GM23338 (cell line): ENCODE results near the gene CPAMD8. TPM values are rescaled to one million over a fixed set of nuclear protein-coding genes. Genes with fewer than 3 reads are reported as not detected.

ENCODE experiments used
- ATAC-seq: fragments of 200-7000 bp; cut with Tn5 transposase; 3 replicates; pipeline ENCODE4 v1.9.1; 2020
- DNase-seq: peaks from one replicate; pipeline ENCODE4 v3.0.0-alpha.2; 2015; ENCODE audit warnings: low spot score
- H2AFZ ChIP-seq: fragments of 200-600 bp; sonication (generic); 2 replicates; pipeline ENCODE4 v1.8.0; 2016; ENCODE audit warnings: antibody characterized with exemption, mild to moderate bottlenecking, moderate library complexity
- H3F3A ChIP-seq: fragments of 200-600 bp; sonication (generic); replicated peaks from 2 replicates; pipeline ENCODE4 v1.8.0; 2017; ENCODE audit warnings: antibody characterized with exemption, mixed run types, low read depth
- H3K27ac ChIP-seq: fragments of 200-600 bp; sonication (generic); 2 replicates; pipeline ENCODE4 v1.6.1; 2016; ENCODE audit warnings: low read depth
- H3K27me3 ChIP-seq: fragments of 200-600 bp; sonication (generic); 2 replicates; pipeline ENCODE4 v1.8.0; 2016; ENCODE audit warnings: mild to moderate bottlenecking, mixed run types, moderate library complexity; ENCODE audit not compliant: insufficient read depth
- H3K36me3 ChIP-seq: fragments of 200-600 bp; sonication (generic); 2 replicates; pipeline ENCODE4 v1.8.0; 2016; ENCODE audit warnings: mild to moderate bottlenecking; ENCODE audit not compliant: insufficient read depth
- H3K4me1 ChIP-seq: fragments of 200-600 bp; sonication (generic); 2 replicates; pipeline ENCODE4 v1.8.0; 2016; ENCODE audit warnings: mild to moderate bottlenecking, moderate library complexity; ENCODE audit not compliant: insufficient read depth
- H3K4me2 ChIP-seq: fragments of 200-600 bp; sonication (generic); 2 replicates; pipeline ENCODE4 v1.7.1; 2017; ENCODE audit warnings: mixed run types
- H3K4me3 ChIP-seq: fragments of 200-600 bp; sonication (generic); 2 replicates; pipeline ENCODE4 v1.6.1; 2016; ENCODE audit warnings: mixed run types
- H3K79me2 ChIP-seq: fragments of 200-600 bp; sonication (generic); replicated peaks from 2 replicates; pipeline ENCODE4 v1.8.0; 2017; ENCODE audit warnings: mild to moderate bottlenecking; ENCODE audit not compliant: insufficient read depth
- H3K9me2 ChIP-seq: fragments of 200-600 bp; sonication (generic); 2 replicates; pipeline ENCODE4 v1.8.0; 2017; ENCODE audit not compliant: insufficient read depth
- H4K20me1 ChIP-seq: fragments of 200-600 bp; sonication (generic); replicated peaks from 2 replicates; pipeline ENCODE4 v1.8.0; 2017; ENCODE audit warnings: mild to moderate bottlenecking; ENCODE audit not compliant: insufficient read depth
- H3K27ac Mint-ChIP-seq: 2 replicates; pipeline ENCODE4 v1.8.0; 2020; ENCODE audit warnings: inconsistent platforms, mild to moderate bottlenecking, moderate library complexity, mixed read lengths
- H3K27me3 Mint-ChIP-seq: 3 replicates; pipeline ENCODE4 v1.8.0; 2022; ENCODE audit warnings: low read depth, mild to moderate bottlenecking, moderate library complexity, mixed read lengths, inconsistent platforms; ENCODE audit not compliant: insufficient read depth, poor library complexity
- H3K36me3 Mint-ChIP-seq: 3 replicates; pipeline ENCODE4 v1.8.0; 2021; ENCODE audit warnings: low read depth, mild to moderate bottlenecking, inconsistent platforms, moderate library complexity, mixed read lengths
- H3K4me1 Mint-ChIP-seq: 3 replicates; pipeline ENCODE4 v1.8.0; 2020; ENCODE audit warnings: mild to moderate bottlenecking, inconsistent platforms, mixed read lengths
- H3K4me3 Mint-ChIP-seq: 3 replicates; pipeline ENCODE4 v1.8.0; 2021; ENCODE audit warnings: moderate library complexity, mild to moderate bottlenecking, inconsistent platforms, mixed read lengths
- H3K9me3 Mint-ChIP-seq: 3 replicates; pipeline ENCODE4 v1.8.0; 2020; ENCODE audit warnings: moderate library complexity, mild to moderate bottlenecking, inconsistent platforms, mixed read lengths
- EZH2 ChIP-seq: fragments of 200-600 bp; sonication (generic); IDR thresholded peaks from one replicate; pipeline ENCODE4 v1.8.0; 2017; ENCODE audit warnings: antibody characterized with exemption, mild to moderate bottlenecking, low read depth; ENCODE audit not compliant: unreplicated experiment
- EZH2phosphoT487 ChIP-seq: fragments of 200-600 bp; sonication (generic); IDR thresholded peaks from one replicate; pipeline ENCODE4 v1.8.1; 2018; ENCODE audit warnings: antibody characterized with exemption; ENCODE audit not compliant: unreplicated experiment
- NANOG ChIP-seq: IDR thresholded peaks from 2 replicates; pipeline ENCODE4 v1.6.1; 2016; ENCODE audit warnings: antibody characterized with exemption, borderline replicate concordance
- POLR2AphosphoS5 ChIP-seq: IDR thresholded peaks from 2 replicates; pipeline ENCODE4 v1.6.1; 2016; ENCODE audit warnings: antibody characterized with exemption, low read depth
- polyA plus RNA-seq: library from polyadenylated mRNA; unstranded; fragments of >200 nt; fragmentation: Nextera tagmentation; extraction: Ambion mirVana; gene quantifications from 2 replicates; pipeline ENCODE4 v1.2.1, GENCODE V29; 2016
- total RNA-seq: library from RNA; depleted of rRNA; stranded (reverse); fragments of >200 nt; shearing (Covaris generic); gene quantifications from 2 replicates; pipeline ENCODE4 v1.2.3, GENCODE V29; 2014
- TF ChIP-seq, protein P1 (sequence below): fragments of 250-450 bp; sonication (Bioruptor Pico); IDR thresholded peaks from 2 replicates; pipeline ENCODE4 v1.5.0; 2020; ENCODE audit warnings: mild to moderate bottlenecking, moderate library complexity
- TF ChIP-seq, protein P2 (sequence below): IDR thresholded peaks from 2 replicates; pipeline ENCODE4 v1.6.1; 2016; ENCODE audit warnings: antibody characterized with exemption
- TF ChIP-seq, protein P3 (sequence below): IDR thresholded peaks from one replicate; pipeline ENCODE4 v1.6.1; 2018; ENCODE audit warnings: antibody characterized with exemption; ENCODE audit not compliant: unreplicated experiment
- TF ChIP-seq, protein P4 (sequence below), 2 experiments: fragments of 200-600 bp in 1 of 2; sonication (generic) in 1 of 2; conservative IDR thresholded peaks; 2 replicates each; pipeline versions ENCODE4 v1.5.1 to v1.6.1; 2016 to 2017; ENCODE audit warnings: antibody characterized with exemption in 2 of 2, low read depth in 2 of 2, mild to moderate bottlenecking in 2 of 2, moderate library complexity in 1 of 2

The CPAMD8 gene
- total and polyA plus RNA-seq, 2 experiments from 2014 or later, result 4.4 to 11.8 TPM

DNA sequence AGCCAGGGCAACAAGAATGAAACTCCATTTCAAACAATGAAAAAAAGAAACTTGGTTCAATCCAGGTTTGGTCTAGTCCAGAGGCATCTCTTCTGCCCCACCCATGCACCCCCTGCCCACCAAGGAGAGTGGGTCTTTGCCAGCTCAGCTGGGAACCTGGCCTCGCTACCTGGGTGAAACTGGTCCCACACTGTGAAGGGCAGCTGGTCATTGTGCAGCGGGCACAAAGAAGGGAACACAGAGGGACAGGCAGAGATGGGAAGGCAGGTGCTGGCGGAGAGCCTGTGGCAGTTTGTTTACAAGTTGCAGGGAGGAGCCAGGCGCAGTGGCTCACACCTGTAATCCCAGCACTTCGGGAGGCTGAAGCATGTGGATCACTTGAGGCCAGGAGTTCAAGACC, 50.2 kb downstream of the CPAMD8 start:
- Mint-ChIP-seq H3K9me3 (peaks cover 16% of the 10 kb centered on the region; the same call in 2 of the 3 replicates), H3K4me1 (no peaks in the 10 kb centered on the region), H3K4me3 (no peak overlapping the region), H3K36me3 (peaks cover 11% of the 10 kb centered on the region), H3K27me3 (peaks cover 6% of the 10 kb centered on the region), H3K27ac (no peak overlapping the region)
- no peaks in the 10 kb centered on the region for H3K36me3 ChIP-seq
- no peak overlapping the region for H3K4me3 ChIP-seq
- DNase-seq (no peak), ATAC-seq (no peak)
- H3K4me2 ChIP-seq, result no peak overlapping the region
- 0 out of 2 replicates have a peak, but pooled peaks cover 5% of the 10 kb centered on the region for H4K20me1 ChIP-seq
- no peaks in the 10 kb centered on the region for H3F3A ChIP-seq
- H2AFZ ChIP-seq, result no peak overlapping the region
- no peaks in the 10 kb centered on the region for H3K9me2 ChIP-seq
- no peaks in the 10 kb centered on the region for H3K79me2 ChIP-seq
- H3K27me3 ChIP-seq, result no peaks in the 10 kb centered on the region
- no peak overlapping the region for H3K27ac ChIP-seq
- TF ChIP-seq, protein P1, sequence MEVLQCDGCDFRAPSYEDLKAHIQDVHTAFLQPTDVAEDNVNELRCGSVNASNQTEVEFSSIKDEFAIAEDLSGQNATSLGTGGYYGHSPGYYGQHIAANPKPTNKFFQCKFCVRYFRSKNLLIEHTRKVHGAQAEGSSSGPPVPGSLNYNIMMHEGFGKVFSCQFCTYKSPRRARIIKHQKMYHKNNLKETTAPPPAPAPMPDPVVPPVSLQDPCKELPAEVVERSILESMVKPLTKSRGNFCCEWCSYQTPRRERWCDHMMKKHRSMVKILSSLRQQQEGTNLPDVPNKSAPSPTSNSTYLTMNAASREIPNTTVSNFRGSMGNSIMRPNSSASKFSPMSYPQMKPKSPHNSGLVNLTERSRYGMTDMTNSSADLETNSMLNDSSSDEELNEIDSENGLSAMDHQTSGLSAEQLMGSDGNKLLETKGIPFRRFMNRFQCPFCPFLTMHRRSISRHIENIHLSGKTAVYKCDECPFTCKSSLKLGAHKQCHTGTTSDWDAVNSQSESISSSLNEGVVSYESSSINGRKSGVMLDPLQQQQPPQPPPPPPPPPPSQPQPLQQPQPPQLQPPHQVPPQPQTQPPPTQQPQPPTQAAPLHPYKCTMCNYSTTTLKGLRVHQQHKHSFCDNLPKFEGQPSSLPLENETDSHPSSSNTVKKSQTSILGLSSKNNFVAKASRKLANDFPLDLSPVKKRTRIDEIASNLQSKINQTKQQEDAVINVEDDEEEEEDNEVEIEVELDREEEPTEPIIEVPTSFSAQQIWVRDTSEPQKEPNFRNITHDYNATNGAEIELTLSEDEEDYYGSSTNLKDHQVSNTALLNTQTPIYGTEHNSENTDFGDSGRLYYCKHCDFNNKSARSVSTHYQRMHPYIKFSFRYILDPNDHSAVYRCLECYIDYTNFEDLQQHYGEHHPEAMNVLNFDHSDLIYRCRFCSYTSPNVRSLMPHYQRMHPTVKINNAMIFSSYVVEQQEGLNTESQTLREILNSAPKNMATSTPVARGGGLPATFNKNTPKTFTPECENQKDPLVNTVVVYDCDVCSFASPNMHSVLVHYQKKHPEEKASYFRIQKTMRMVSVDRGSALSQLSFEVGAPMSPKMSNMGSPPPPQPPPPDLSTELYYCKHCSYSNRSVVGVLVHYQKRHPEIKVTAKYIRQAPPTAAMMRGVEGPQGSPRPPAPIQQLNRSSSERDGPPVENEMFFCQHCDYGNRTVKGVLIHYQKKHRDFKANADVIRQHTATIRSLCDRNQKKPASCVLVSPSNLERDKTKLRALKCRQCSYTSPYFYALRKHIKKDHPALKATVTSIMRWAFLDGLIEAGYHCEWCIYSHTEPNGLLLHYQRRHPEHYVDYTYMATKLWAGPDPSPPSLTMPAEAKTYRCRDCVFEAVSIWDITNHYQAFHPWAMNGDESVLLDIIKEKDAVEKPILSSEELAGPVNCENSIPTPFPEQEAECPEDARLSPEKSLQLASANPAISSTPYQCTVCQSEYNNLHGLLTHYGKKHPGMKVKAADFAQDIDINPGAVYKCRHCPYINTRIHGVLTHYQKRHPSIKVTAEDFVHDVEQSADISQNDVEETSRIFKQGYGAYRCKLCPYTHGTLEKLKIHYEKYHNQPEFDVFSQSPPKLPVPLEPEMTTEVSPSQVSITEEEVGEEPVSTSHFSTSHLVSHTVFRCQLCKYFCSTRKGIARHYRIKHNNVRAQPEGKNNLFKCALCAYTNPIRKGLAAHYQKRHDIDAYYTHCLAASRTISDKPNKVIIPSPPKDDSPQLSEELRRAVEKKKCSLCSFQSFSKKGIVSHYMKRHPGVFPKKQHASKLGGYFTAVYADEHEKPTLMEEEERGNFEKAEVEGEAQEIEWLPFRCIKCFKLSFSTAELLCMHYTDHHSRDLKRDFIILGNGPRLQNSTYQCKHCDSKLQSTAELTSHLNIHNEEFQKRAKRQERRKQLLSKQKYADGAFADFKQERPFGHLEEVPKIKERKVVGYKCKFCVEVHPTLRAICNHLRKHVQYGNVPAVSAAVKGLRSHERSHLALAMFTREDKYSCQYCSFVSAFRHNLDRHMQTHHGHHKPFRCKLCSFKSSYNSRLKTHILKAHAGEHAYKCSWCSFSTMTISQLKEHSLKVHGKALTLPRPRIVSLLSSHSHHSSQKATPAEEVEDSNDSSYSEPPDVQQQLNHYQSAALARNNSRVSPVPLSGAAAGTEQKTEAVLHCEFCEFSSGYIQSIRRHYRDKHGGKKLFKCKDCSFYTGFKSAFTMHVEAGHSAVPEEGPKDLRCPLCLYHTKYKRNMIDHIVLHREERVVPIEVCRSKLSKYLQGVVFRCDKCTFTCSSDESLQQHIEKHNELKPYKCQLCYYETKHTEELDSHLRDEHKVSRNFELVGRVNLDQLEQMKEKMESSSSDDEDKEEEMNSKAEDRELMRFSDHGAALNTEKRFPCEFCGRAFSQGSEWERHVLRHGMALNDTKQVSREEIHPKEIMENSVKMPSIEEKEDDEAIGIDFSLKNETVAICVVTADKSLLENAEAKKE, result no peak
- TF ChIP-seq, protein P2, sequence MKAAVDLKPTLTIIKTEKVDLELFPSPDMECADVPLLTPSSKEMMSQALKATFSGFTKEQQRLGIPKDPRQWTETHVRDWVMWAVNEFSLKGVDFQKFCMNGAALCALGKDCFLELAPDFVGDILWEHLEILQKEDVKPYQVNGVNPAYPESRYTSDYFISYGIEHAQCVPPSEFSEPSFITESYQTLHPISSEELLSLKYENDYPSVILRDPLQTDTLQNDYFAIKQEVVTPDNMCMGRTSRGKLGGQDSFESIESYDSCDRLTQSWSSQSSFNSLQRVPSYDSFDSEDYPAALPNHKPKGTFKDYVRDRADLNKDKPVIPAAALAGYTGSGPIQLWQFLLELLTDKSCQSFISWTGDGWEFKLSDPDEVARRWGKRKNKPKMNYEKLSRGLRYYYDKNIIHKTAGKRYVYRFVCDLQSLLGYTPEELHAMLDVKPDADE, result no peak
- no peak for TF ChIP-seq NANOG
- TF ChIP-seq, protein P3, sequence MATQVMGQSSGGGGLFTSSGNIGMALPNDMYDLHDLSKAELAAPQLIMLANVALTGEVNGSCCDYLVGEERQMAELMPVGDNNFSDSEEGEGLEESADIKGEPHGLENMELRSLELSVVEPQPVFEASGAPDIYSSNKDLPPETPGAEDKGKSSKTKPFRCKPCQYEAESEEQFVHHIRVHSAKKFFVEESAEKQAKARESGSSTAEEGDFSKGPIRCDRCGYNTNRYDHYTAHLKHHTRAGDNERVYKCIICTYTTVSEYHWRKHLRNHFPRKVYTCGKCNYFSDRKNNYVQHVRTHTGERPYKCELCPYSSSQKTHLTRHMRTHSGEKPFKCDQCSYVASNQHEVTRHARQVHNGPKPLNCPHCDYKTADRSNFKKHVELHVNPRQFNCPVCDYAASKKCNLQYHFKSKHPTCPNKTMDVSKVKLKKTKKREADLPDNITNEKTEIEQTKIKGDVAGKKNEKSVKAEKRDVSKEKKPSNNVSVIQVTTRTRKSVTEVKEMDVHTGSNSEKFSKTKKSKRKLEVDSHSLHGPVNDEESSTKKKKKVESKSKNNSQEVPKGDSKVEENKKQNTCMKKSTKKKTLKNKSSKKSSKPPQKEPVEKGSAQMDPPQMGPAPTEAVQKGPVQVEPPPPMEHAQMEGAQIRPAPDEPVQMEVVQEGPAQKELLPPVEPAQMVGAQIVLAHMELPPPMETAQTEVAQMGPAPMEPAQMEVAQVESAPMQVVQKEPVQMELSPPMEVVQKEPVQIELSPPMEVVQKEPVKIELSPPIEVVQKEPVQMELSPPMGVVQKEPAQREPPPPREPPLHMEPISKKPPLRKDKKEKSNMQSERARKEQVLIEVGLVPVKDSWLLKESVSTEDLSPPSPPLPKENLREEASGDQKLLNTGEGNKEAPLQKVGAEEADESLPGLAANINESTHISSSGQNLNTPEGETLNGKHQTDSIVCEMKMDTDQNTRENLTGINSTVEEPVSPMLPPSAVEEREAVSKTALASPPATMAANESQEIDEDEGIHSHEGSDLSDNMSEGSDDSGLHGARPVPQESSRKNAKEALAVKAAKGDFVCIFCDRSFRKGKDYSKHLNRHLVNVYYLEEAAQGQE, result no peak
- TF ChIP-seq EZH2, result no peak
- TF ChIP-seq EZH2phosphoT487, result no peak
- TF ChIP-seq, protein P4, sequence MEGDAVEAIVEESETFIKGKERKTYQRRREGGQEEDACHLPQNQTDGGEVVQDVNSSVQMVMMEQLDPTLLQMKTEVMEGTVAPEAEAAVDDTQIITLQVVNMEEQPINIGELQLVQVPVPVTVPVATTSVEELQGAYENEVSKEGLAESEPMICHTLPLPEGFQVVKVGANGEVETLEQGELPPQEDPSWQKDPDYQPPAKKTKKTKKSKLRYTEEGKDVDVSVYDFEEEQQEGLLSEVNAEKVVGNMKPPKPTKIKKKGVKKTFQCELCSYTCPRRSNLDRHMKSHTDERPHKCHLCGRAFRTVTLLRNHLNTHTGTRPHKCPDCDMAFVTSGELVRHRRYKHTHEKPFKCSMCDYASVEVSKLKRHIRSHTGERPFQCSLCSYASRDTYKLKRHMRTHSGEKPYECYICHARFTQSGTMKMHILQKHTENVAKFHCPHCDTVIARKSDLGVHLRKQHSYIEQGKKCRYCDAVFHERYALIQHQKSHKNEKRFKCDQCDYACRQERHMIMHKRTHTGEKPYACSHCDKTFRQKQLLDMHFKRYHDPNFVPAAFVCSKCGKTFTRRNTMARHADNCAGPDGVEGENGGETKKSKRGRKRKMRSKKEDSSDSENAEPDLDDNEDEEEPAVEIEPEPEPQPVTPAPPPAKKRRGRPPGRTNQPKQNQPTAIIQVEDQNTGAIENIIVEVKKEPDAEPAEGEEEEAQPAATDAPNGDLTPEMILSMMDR (conservative IDR thresholded peaks at IDR 0.05; ENCODE audit: low read depth in 2 of 2), result no peak
- no peak for TF ChIP-seq POLR2AphosphoS5
- no peaks in the 10 kb centered on the region for H3K4me1 ChIP-seq
